ENCODE measurements around the gene CRK. TPM values are rescaled to one million over a fixed set of nuclear protein-coding genes. Genes with fewer than 3 reads are reported as not detected.

The CRK gene
- 66.2 TPM for total RNA-seq
- long read RNA-seq, transcript CRK-202 (3 exons, 3,675 nt): minor isoform, 43 of 135 reads
- long read RNA-seq, transcript CRK-201 (3 exons, 3,880 nt): major isoform, 46 of 135 reads
- long read RNA-seq, partial matches to known transcripts: 10 of 135 reads
- long read RNA-seq, other reads (novel, unspliced or antisense): 36 of 135 reads

DNA sequence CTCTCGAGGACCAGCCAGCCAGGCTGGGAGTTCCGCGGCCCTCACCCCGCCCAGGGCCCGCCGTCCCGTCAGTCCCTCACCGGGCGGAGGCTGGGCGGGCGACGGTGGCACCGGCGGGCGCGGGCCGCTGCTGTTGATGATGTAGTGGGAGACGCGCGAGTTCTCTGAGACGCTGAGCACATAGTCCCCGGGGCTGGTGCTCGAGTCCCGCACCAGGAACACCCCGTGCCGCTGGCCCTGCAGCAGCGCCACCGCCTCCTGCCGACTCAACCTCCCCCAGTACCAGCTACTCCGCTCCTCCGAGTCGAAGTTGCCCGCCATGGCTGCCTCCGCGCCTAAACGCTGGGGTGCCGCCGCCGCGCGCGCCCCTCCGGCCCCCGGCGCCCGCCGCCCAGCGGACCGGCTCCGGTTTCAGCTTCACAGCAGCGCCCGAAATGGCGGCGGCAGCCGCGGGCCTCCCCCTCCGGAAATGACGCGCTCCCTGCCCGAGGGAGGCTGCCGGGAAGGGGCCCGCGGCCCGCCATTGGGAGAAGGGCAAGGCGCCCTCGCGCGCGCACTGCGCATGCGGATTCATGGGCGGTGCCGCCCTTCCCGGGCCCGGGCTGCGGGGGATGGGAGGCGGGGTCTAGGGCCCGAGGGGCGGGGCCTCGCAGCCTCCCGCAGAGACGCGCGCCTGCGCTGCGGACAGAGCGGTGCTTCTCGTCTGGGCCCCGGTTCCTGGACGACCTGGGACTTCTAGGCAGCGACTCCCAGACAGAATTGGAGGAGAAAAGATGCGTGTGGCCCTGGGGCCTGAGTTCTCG is at the start of gene CRK:
CRK (minus strand) TSS at position 436 of the 803 bp plus-strand sequence; CDS start at position 321, 115 bp downstream.
- Histone ChIP-seq H3K27ac (peak within 1 kb of the TSS; percentile 98), H3K4me1 (peaks cover 57% of the 10 kb centered on the region), H3K36me3 (peaks cover 15% of the 10 kb centered on the region), H3K4me3 (peak within 1 kb of the TSS; percentile 97), H3K27me3 (ENCODE audit: low read depth) (no peaks in the 10 kb centered on the region), H3K9me3 (no peaks in the 10 kb centered on the region)
- peak; percentile 97 for DNase-seq
- ATAC-seq: peak; percentile 95 to 98
- TF ChIP-seq, protein P1, sequence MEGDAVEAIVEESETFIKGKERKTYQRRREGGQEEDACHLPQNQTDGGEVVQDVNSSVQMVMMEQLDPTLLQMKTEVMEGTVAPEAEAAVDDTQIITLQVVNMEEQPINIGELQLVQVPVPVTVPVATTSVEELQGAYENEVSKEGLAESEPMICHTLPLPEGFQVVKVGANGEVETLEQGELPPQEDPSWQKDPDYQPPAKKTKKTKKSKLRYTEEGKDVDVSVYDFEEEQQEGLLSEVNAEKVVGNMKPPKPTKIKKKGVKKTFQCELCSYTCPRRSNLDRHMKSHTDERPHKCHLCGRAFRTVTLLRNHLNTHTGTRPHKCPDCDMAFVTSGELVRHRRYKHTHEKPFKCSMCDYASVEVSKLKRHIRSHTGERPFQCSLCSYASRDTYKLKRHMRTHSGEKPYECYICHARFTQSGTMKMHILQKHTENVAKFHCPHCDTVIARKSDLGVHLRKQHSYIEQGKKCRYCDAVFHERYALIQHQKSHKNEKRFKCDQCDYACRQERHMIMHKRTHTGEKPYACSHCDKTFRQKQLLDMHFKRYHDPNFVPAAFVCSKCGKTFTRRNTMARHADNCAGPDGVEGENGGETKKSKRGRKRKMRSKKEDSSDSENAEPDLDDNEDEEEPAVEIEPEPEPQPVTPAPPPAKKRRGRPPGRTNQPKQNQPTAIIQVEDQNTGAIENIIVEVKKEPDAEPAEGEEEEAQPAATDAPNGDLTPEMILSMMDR (IDR thresholded peaks at IDR 0.05): no peak
- intact Hi-C loops (cut with DNase I): no loop called here

- ATAC-seq (no peak), DNase-seq (no peak)
- Histone ChIP-seq H3K9me3 (no peaks in the 10 kb centered on the region), H3K4me3 (no peak overlapping the region), H3K36me3 (peaks cover 70% of the 10 kb centered on the region), H3K27ac (peak overlapping the region; percentile 11), H3K4me1 (peaks cover 22% of the 10 kb centered on the region), H3K27me3 (ENCODE audit: low read depth) (no peaks in the 10 kb centered on the region)
- intact Hi-C loops (cut with DNase I): no loop called here
- TF ChIP-seq, protein P1 (IDR thresholded peaks at IDR 0.05): no peak
Measured at GRCh38 chr17:1505586-1505985, 49.6 kb upstream of the CRK start.

DNA sequence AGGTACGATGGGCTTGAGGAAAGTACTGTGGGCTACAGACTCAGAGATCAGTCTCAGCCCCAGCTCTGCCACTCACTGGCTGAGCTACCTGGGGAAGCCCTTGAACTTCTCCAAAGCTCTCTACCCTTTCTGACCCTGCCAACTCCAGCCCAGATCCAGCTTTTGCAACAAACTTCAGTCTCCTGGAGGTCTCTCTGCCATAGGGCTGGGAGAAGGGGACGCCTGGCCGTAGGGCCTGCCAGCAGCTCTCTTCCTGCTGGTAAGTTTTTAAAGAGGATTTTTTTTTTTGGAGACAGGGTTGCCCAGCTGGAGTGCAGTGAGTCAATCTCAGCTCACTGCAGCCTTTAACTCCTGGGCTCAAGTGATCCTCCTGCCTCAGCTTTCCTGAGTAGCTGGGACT is 48.8 kb upstream of the CRK start:
- H3K36me3 ChIP-seq: peaks cover 66% of the 10 kb centered on the region
- intact Hi-C loops (cut with DNase I): no loop called here

GRCh38 chr17:1503699-1504098 is 47.7 kb upstream of the CRK start:
- no peak overlapping the region for H3K4me3 ChIP-seq
- H3K27me3 ChIP-seq (ENCODE audit: low read depth): no peaks in the 10 kb centered on the region
- peaks cover 61% of the 10 kb centered on the region for H3K36me3 ChIP-seq
- intact Hi-C loops (cut with DNase I): no loop called here
- DNase-seq: no peak
- ATAC-seq: no peak
- no peak overlapping the region for H3K27ac ChIP-seq
- peaks cover 7% of the 10 kb centered on the region for H3K4me1 ChIP-seq
- TF ChIP-seq, protein P1 (IDR thresholded peaks at IDR 0.05): no peak
- no peaks in the 10 kb centered on the region for H3K9me3 ChIP-seq

More for the DNA sequence above, 48.8 kb upstream of the CRK start:
- DNase-seq: no peak
- Histone ChIP-seq H3K27ac (peak overlapping the region; percentile 11), H3K4me1 (peaks cover 16% of the 10 kb centered on the region), H3K4me3 (no peak overlapping the region), H3K9me3 (no peaks in the 10 kb centered on the region), H3K27me3 (ENCODE audit: low read depth) (no peaks in the 10 kb centered on the region)
- no peak for ATAC-seq
- TF ChIP-seq, protein P1 (IDR thresholded peaks at IDR 0.05): no peak

DNA sequence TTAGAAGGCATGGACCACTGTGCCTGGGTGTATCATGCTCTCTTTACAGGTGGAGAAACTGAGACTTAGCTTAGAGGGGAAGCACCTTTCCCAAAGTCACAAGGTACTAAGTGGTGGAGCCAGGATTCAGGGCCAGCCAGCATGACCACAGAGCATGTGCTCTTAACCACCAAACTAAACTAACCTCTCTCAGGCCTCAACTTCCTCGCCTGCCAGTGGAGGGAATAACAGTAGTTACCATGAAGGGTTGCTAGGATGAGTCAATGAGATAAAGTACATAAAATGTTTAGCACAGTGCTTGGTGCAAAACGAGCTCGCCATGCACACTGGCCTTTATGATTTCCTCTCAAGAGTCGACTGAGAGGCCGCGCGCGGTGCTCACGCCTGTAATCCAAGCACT is 42.8 kb upstream of the CRK start:
- Histone ChIP-seq H3K27me3 (ENCODE audit: low read depth) (no peaks in the 10 kb centered on the region), H3K4me3 (no peak overlapping the region), H3K27ac (no peak overlapping the region), H3K9me3 (no peaks in the 10 kb centered on the region), H3K36me3 (peaks cover 54% of the 10 kb centered on the region), H3K4me1 (peaks cover 32% of the 10 kb centered on the region)
- ATAC-seq: no peak
- no peak for DNase-seq
- TF ChIP-seq, protein P1 (IDR thresholded peaks at IDR 0.05): no peak
- intact Hi-C loops (cut with DNase I): no loop called here
